Head of caudate nucleus (tissue), 42 donors: ENCODE measurements around the gene PIP5KL1.

Experiments
- DNase-seq, 42 donors: peaks; one replicate each; pipeline versions ENCODE4 v3.0.0 to v3.0.0-alpha.2; 2020 to 2021; ENCODE audit warnings: mixed read lengths in 7 of 42
- intact Hi-C: fragments of 100-400 bp; cut with DNase I; formaldehyde crosslinking; loops from one replicate; pipeline ENCODE4 v1.15.0; 2022

Gene PIP5KL1, protein sequence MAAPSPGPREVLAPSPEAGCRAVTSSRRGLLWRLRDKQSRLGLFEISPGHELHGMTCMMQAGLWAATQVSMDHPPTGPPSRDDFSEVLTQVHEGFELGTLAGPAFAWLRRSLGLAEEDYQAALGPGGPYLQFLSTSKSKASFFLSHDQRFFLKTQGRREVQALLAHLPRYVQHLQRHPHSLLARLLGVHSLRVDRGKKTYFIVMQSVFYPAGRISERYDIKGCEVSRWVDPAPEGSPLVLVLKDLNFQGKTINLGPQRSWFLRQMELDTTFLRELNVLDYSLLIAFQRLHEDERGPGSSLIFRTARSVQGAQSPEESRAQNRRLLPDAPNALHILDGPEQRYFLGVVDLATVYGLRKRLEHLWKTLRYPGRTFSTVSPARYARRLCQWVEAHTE

DNA sequence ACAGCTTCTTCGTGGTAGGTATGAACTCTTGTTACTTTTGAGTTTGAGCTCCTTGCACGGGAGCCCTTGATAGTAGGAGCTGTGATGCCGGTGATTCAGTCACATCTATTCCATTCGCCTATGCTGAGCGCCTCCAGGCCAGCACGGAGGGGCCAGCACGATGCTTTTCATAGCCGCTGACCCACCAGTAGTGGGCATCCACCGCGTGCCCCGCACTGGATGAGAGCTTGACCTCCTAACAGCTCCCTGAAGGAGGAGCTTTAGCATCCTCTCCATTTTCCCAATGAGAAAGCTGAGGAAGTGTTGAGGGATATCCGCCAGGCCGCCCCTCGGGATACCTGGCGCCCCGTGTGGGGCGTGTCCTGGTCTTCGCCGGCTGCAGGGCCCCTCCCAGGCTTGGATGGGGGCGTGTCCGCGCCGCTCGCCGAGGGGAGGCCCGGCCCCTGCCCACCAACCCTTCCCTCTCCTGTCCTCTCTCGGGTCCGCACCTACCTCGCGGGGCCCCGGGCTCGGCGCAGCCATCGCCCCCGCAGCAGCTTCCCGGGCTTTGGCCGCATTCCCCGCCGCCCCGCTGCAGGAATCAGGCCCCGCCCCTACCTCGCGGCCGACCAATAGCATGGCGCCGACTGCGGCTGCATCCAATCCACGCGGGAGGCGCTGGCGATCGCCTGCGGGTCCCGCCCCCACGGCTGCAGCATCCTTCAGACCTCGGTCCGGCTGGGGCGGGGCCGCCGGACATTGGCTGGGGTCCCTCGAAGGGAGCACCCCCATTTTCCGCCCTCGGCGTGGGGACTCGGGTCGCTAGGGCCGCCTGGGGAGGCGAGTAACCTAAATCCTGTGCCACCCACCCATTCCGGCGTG, at the start of gene PIP5KL1:
Gene PIP5KL1, minus strand, starts transcription at position 547 of the 861 bp plus-strand sequence. Its CDS starts 25 bp downstream, at position 522.
- intact Hi-C loops, result no loop called here

DNA sequence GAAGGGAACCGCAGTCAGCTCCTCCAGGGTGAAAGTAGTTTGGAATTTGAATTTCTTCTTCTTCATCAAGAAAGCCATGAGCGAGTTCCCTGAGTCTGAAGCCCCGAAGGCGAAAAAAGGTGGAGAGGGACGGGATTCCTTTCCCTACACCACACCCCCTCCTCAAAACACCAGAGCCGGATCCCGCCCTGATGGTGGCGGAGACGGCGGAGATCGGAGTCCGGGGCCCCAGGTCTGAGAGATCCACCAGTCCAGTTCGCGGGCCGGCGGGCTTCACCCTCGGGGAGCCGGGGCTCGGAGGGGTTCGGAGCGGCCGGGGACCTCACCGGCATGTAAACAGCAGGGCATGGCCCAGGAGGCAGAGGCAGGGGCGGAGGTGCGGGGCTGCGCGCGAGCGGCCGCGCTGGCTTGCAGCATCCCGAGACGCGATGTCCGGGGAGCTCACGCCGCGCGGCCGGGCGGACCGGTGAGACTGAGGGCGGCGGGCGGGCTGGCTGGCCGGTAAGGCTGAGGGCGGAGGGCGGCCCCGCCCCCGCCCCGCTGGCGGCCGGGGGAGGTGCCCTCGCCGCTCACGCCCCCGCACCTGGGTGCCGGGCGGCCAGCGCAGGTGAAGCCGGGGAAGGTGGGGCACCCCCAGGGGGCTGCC, 49.6 kb upstream of the PIP5KL1 start:
- intact Hi-C loops, result loop anchor here (5.0 kb wide), 1 partner anchor 33 kb away; no protein-coding TSS in a partner anchor
- DNase-seq, result peak in 18 of 42 donors; percentile 26 to 66 (median 40)

More for the DNA sequence above, at the start of gene PIP5KL1:
- DNase-seq, result peak; percentile 74 to 95 (median 90)

DNA sequence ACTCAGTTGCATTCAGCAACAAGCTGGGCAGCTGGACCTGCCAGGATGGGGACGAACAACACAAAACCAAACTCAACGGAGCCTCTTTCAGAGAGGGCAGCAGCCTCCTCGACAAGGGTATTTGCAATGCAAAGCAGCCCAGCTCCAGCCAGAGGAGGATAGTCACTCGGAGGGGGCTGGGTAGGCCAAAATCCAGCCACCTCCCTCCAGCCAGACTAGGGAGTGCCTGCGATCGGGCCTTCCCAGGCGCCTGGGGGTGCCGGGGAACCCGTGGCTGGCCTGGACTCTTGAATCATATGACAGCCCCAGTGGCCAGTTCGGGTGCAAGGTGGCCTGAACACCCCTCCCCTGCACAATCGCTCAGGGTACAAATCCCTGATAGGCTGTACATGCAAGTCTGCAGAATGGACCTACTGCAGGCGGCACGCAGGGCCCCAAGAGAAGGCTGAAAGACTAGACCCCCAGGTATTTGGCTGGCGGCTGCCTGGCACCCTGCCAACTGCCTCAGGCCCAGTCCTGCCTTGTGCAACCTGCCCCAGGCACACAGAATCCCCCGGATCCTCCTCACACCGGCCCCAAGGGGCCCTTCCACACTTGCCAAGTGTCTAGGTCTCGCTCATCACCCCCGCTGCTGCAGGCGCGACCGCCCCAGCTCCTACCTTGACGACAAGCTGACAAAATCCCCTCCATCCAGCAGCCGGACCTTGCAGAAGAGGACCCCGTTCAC, 48.9 kb upstream of the PIP5KL1 start:
- intact Hi-C loops, result loop anchor here (5.0 kb wide), 1 partner anchor 32 kb away; no protein-coding TSS in a partner anchor
- DNase-seq, result peak; percentile 69 to 94 (median 85)

DNA sequence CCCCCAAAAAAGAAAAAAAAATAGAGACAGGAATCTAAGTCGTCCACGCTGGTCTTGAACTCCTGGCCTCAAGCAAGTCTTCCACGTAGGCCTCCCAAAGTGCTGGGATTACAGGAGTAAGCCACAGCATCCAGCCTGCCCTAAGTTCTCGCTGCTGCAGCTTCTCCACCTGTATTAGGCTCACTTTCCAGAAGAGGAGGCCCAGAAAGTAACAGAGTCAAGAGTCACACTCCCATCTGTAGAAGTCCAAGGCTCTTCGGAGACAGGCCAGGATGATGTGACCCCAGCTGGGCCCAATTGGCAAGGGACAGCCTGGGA, 48.4 kb upstream of the PIP5KL1 start:
- peak in 1 of 42 donors; percentile 55 for DNase-seq
- intact Hi-C loops, result no loop called here

DNA sequence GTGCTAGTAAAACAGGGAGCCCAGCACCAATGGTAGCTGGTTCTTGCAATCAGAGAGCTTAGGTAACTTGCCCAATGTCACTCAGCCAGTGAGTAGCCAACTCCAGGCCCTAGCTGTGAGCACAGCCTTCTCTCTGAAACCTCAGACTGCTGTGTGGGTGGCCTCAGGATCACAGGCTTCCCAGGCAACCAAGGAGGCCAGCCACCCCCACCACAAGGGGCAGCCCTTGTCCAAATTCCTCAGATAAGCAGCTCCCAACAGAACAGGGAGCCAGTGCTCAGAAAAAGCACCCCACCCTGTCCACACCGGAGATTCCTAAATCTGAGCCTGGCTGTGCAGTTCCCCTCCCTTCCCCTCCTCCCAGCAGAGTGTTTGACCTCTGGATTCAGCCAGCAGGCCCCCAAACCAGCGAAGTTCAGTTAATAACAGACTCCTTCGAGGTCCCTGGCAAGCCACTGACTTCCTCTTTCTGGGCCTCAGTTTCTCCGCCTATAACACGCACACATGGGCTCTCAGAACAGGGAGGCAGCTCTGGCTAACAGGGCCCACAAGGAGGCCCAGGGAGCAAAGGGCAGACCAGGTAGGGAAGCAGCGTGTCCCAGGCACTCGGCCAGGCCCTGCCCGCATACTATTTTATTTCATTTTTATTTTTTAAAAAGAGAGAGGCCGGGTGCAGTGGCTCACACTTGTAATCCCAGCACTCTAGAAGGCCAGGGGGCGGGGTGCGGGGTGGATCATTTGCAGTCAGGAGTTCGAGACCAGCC, 47.5 kb upstream of the PIP5KL1 start:
- DNase-seq, result peak in 19 of 42 donors; percentile 17 to 70 (median 40)
- intact Hi-C loops, result no loop called here

DNA sequence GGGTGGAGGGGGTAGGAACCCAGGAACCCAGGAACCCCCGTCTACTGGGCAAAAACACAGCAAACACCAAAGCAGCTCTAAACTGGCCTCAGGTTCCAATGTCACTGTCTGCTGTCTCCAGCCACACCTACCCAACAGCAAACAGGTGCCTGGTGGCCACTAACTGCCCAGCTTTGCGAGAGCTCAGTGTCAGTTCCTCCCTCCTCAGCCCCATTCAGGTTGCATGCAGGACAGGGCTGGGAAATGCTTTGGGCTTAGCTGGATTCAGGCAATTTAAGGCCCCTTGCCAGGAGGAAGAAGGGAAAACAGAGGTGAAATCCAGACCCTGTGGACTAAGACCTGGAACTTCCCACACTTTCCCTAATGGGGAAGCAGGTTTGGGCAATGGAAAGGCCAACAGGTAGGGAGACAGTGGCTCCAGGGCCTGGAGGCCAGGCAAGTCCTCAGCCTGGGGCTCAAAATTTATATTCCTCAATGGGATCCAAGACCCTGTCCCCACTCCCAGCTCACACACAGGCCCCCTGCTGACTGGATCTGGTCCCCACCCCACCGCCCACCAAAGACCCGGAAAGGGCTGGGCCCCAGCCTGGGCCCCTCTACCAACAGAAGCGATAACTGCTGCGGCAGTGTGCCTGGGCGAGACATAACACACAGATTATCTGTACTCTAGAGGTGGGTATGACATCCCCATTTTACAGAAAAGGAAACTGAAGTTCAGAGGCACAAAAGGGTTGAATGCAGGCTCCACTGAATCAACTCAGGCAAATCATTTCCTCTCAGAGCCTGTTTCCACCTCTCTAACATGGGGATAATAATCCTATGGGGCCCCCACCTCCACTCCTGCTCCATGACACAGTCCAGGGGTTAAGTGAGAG, 46.7 kb upstream of the PIP5KL1 start:
- intact Hi-C loops, result no loop called here
- peak in 6 of 42 donors; percentile 8 to 40 (median 22) for DNase-seq

DNA sequence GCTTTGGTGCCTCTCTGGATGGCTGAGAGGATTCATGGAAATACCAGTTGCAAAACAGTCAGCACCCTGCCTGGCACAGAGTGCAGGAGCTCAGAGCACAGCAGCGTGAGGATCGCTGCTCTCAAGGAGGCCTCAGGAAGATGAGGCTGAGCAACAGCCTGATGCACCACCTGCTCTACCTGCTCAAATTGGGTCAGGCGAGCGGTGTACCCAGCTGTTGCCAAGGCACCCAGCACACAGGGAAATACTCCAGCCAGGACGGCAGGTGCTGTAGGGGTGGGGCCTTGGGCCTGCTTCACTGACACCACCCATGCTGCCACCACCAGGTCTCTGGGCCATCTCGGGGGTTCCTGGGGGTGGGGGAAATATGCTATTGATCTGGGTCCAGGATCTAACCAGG, 45.9 kb upstream of the PIP5KL1 start:
- DNase-seq, result peak in 28 of 42 donors; percentile 24 to 88 (median 68)
- intact Hi-C loops, result no loop called here

DNA sequence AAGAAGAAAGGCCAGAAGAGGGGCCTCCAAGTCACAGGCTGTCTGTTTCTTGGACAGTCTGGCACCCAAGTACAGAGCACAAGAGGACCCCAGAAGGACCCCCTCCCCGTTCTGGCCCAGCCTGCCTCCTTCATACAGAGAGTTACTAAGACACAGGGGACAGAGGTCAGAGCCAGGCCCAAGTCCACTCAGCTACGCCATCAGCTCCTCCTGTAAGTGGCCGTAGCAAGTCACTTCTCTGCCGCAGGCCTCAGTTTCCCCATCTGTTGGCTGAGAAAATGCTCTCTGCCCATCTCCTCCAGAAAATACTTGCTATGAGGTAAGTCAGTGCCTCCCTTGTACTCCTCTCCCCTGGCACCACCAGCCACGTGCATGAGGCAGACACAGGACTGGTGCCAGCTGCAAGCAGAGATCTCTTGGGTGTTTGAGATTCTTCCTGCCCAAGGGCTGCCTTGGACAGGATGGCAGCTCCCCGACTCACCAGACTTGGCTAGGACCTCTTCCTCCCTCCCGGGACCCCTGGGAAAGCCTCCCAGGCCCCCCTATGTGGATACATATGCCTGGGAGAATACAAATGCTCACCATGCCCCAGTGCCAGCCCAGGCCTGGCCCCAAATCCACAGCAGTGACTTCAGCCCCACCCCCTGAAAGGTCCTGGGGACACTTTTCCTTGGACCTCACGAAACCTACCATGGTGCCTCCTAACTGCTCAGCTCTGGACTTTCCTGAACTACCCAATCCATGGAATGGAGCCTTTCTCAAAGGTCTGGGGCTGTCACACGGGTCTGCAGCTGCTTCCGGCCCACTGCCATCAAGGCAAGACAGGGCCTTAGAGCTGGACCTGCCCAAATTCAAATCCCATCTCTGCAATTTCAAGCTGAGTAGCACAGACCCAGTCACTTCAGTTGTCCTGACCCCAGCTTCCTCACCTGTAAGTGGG, 45.1 kb upstream of the PIP5KL1 start:
- intact Hi-C loops, result no loop called here
- DNase-seq, result peak in 33 of 42 donors; percentile 49 to 82 (median 72)

DNA sequence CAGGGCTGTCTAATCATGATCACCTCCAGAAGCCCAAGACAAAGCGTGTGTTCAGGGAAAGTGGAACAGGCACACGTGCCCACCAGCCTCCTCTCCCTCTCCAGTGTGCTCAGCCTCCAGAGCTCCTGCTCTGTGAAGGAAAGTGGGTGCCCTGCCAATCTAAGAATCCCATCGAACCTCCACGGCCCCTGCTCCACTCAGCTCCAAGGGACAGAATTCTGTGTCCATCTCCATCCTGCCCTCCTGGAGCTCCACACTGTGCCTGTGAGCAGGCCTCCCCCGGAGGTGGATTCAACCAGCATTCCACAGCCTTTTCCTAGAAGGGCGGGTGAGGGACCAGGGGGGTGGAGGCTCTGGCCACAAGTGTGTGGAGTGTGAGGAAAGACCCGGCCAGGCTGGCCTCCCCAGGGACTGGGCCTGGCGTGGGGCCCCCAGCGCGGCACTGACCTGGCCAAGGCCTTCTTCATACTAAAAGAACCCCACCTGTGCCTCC, 44.2 kb upstream of the PIP5KL1 start:
- intact Hi-C loops, result no loop called here
- peak in 30 of 42 donors; percentile 26 to 87 (median 66) for DNase-seq

DNA sequence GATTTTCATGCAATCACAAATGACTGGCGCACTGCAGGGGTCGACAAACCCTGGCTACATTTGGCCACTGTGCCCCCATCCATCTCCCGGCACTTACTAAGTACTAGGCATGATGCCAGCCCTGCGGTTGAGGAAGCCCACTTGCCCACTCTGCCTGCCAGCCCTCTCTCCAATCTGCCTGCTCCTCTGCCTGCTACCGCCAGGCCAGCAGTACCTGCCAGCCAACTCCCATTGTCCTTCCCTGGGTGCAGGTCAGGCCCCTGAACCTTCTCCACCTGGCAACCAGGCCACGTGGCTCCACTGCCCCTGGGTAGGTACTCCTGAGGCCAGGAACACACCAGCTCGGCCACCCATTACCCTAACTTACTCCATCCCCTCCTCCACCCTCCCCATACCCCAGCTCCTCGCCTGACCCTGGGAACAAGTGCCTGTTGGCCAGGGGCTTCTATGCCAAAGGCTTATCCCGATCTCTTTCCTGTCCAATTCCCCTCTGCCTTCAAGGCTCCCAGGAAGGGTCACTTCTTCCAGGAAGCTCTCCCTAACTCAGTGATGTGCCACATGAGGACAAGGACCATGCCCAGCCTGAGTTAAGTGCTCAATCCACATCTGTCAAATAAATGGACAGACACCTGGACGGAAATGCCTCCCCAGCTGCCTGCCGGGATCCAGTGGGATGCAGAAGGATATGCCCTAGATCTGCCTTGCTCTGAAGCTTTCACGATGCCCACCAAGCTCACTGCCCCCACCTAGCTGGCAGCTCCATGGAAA, 43.6 kb upstream of the PIP5KL1 start:
- intact Hi-C loops, result no loop called here
- peak in 4 of 42 donors; percentile 16 to 52 (median 40) for DNase-seq

DNA sequence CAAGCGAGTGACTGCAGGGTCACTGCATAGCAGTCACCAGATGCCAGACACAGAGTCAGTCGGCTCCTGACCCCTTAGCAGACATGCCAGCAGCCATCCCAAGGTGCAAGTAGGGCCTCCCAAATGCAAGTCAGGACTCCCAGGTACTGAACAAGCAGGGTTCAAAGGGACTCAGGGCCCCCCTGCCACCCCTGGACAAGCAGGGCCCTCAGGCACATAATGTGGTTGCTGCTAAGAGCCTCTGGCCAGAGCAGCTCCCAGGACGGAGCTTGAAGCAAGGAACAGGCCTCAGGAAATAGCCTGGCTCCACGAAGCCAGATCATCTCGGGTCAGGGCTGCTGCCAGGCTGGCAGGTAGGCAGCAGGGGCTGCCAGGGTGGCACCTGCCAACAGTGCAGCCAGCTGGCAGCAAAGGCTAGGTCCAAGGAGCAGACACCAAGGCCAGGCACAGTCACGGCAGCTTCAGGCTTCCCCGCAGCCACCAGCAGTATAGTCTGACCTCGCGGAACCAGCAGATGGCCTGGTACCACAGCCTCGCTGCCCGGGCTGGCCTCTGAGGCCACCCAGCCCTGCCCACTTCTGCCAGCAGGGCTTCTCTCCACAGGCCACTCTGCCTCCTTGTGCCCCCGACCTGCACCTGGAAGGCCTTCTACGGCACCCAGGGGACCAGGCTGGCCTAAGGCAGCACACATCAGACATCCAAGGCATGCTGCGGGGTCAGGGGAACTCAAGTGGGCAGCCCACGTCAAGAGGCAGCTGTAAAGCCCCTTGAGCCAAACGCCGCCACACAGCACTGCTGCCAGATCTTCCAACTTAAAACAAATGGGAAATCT, 42.8 kb upstream of the PIP5KL1 start:
- peak in 29 of 42 donors; percentile 10 to 80 (median 67) for DNase-seq
- intact Hi-C loops, result no loop called here

DNA sequence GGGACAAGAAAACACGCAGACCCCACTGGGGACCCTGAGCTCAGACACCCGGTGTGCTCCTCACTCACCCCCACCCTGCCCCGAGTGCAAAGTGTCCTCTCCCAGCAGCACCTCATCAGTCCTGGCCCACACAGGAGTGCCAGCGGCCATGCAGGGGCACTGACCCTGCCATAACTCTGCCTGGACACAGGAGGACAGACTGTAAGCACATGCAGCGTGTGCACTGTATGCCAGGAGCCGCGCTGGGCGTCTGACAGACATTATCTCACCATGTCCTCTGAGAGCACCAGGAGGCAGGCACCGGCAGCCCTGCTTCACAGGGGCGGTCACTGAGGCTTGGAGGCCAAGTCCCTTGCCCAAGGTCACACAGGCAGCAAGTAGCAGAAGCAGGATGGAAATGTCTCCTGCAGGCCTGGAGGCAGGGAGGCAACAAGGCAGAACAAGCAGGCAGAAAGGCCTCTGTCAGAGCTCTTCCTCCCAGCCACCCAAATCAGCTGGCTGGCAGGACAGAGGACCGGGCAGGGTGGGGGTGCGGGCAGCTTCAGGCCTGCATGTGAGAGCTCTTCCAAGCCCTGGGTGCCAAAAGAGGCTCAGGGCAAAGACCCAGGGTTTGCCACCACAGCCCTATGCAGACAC, 41.8 kb upstream of the PIP5KL1 start:
- intact Hi-C loops, result no loop called here
- DNase-seq, result peak in 39 of 42 donors; percentile 52 to 90 (median 77)

DNA sequence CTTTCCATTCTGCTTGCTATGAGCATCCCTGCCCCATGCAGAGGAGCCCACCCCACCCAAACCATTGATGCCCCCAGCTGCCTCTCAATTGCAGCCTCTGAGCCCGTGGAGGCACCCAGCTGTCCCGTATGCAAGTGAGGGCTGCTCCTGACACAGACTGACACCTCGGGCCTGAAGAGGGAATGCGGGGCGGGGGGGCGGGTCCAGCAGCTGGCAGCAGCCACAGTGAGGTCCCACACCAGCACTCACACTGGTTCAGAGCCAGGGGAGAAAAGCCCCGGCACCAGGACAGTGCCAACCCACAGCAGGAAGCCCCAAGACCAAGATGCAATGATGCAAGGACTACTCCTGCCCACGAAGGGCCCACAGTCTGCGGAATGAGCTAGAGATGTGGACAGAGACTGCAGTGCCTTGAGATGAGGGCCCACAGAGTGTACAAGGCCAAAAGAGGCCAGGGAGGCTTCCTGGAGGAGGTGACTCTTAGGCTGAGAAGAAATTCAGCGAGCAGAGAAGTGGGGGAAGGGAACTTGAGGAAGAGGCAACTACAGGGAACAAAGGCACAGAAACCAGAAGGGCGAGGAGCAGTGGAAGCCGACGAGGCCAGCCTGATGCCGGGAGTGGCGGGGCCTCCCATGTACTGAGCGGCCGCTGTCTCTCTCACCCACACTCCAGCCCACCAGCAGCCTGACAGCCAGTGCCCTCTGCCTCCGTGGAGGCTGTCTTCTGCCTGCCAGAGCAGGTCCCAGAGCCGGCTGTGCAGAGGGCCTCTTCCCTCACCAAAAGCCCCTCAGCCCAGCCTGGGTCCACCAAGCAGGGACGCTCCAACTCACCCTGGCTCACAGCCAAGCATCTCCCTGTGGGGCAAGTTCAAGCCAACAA, 41.0 kb upstream of the PIP5KL1 start:
- DNase-seq, result peak; percentile 74 to 98 (median 93)
- intact Hi-C loops, result no loop called here
